Measurements from ENCODE around the gene INO80B. TPM values are rescaled to one million over a fixed set of nuclear protein-coding genes. Genes with fewer than 3 reads are reported as not detected.

Gene INO80B
- total RNA-seq, result 10 to 100 TPM; 15.4 to 17.8 TPM

DNA sequence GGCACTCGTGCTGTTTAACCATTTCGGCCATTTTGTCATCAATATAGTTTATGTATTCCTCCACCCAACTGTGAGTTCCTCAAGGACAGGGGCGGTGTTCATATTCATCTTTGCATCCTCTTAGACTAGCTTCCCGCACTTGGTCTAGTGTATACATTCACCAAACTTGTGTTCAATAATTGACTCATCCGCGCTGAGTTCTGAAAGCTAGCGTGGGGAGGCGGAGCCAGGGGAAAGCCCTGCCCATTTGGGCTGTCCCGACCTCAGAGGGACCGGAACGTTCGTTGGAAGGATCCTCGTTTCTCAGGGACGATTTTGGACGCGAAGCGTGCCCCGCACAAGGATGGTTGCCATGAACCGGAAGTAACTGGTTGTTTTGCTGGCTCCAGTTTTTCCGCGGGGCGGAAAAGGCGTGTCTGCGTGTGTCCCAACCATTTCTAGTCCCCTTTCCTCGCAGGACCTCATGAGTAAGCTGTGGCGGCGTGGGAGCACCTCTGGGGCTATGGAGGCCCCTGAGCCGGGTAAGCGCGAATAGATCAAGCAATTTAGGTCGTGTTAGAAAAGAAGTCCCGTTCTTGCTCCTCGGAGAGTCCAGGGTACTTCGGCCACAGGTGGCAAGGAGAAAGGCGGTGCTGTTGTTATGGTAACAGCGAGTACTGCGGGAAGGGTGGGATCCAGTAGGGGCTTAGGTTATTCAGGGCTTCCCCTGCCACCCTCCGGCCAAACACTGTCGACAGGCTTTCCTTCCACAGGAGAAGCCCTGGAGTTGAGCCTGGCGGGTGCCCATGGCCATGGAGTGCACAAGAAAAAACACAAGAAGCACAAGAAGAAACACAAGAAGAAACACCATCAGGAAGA is at the start of gene INO80B:
INO80B (plus strand) TSS at position 434 of the 858 bp plus-strand sequence; CDS start at position 464, 30 bp downstream.
- ATAC-seq (ENCODE audit: insufficient number of reproducible peaks, low FRiP score, low read depth) (peak; percentile 63), DNase-seq (ENCODE audit: low spot score) (peak; percentile 82)
- Histone ChIP-seq H3K4me3 (peak within 1 kb of the TSS; percentile 75), H3K36me3 (no peaks in the 10 kb centered on the region), H3K27me3 (replicated peaks; ENCODE audit: insufficient read depth) (no peaks in the 10 kb centered on the region), H3K9me3 (no peaks in the 10 kb centered on the region), H3K27ac (peak within 1 kb of the TSS in 1 of 2 donors; percentile 46), H3K4me1 (ENCODE audit: control insufficient read depth in 1 of 2, low read depth in 2 of 2) (peaks cover 22 to 35% of the 10 kb centered on the region in 2 donors)
- TF ChIP-seq, protein P1, sequence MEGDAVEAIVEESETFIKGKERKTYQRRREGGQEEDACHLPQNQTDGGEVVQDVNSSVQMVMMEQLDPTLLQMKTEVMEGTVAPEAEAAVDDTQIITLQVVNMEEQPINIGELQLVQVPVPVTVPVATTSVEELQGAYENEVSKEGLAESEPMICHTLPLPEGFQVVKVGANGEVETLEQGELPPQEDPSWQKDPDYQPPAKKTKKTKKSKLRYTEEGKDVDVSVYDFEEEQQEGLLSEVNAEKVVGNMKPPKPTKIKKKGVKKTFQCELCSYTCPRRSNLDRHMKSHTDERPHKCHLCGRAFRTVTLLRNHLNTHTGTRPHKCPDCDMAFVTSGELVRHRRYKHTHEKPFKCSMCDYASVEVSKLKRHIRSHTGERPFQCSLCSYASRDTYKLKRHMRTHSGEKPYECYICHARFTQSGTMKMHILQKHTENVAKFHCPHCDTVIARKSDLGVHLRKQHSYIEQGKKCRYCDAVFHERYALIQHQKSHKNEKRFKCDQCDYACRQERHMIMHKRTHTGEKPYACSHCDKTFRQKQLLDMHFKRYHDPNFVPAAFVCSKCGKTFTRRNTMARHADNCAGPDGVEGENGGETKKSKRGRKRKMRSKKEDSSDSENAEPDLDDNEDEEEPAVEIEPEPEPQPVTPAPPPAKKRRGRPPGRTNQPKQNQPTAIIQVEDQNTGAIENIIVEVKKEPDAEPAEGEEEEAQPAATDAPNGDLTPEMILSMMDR (IDR thresholded peaks at IDR 0.05), result no peak

DNA sequence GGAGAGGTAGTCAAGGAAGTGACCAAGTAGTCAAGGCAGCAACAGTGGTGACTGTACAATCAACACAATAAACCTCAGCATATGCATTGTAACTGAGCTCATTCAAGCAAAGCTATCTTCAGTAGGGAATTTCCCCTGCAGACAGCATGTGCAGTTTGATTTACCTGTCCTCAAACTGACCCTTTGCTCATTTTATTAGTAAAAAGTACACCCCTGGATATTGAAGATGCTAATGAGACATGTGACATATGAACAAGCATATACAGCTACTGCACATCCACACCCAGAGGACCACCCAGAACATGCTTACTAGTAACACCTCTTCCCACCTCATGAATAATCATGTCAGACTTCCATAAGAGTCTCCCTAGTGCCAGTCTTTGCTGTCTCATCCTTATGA is 48.9 kb upstream of the INO80B start:
- H3K36me3 ChIP-seq, result no peaks in the 10 kb centered on the region
- no peaks in the 10 kb centered on the region for H3K27me3 ChIP-seq (replicated peaks; ENCODE audit: insufficient read depth)
- H3K9me3 ChIP-seq, result no peaks in the 10 kb centered on the region
- H3K4me3 ChIP-seq, result no peak overlapping the region
- H3K4me1 ChIP-seq (ENCODE audit: control insufficient read depth in 1 of 2, low read depth in 2 of 2), result no peaks in the 10 kb centered on the region
- H3K27ac ChIP-seq, result no peak overlapping the region
- DNase-seq (ENCODE audit: low spot score), result no peak
- no peak for ATAC-seq (ENCODE audit: insufficient number of reproducible peaks, low FRiP score, low read depth)
- TF ChIP-seq, protein P1 (IDR thresholded peaks at IDR 0.05), result no peak

DNA sequence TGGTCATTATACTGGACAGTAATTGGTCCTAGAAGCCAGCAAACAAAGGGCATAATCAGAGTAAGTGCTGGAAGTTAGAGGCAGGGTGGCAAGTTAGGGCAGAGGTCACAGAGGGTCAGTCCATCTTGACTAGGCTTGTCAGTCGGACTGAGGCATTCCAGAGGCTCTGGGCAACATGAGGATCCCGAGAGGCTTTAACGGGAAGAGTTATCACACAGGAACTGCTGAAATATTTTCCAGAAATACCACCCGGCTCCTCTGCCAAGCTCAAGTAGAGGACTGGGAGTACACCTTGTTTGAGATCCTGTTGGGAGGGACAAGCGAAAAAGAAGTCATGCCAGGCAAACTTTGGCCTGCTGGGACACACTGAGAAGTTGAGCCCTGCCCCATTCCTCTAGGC is 47.2 kb upstream of the INO80B start:
- TF ChIP-seq, protein P1 (IDR thresholded peaks at IDR 0.05), result no peak
- H3K4me1 ChIP-seq (ENCODE audit: control insufficient read depth in 1 of 2, low read depth in 2 of 2), result no peaks in the 10 kb centered on the region
- no peak overlapping the region for H3K27ac ChIP-seq
- no peaks in the 10 kb centered on the region for H3K27me3 ChIP-seq (replicated peaks; ENCODE audit: insufficient read depth)
- H3K36me3 ChIP-seq, result no peaks in the 10 kb centered on the region
- no peak for ATAC-seq (ENCODE audit: insufficient number of reproducible peaks, low FRiP score, low read depth)
- H3K4me3 ChIP-seq, result no peak overlapping the region
- no peaks in the 10 kb centered on the region for H3K9me3 ChIP-seq
- DNase-seq (ENCODE audit: low spot score), result no peak

DNA sequence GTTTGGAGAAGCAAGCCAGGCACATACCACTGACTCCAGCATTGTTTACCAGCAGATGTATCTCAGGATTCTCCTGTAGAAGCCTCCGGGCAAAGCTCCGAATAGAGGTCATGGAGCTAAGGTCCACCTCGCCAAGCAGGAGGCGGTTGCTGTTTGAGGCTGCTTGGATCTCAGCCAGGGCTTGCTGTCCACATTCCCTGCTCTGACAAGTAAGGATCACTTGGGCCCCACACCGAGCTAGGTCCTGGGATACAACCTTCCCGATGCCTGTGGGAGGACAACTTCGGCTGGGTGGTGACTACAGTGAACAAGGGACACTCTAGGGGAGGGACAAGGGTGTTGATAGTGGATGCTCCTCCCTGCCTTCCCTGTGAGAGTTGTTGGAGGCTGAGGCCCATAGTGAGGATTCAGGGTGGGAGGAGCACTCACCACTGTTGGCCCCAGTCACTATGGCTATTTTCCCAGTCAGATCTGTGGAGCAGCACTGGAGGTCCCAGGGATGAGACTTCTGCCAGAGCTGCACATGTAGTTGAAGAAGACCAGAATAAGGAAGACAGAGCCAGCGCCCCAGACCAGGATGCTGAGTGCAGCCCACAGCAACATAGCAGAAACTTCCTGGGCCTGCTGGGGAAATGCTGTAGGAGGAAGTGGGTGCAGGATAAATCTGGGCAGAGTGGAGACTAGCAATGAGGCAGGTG is 41.7 kb upstream of the INO80B start:
- no peak for DNase-seq (ENCODE audit: low spot score)
- no peak overlapping the region for H3K4me3 ChIP-seq
- no peak overlapping the region for H3K27ac ChIP-seq
- peaks cover 3 to 20% of the 10 kb centered on the region in 2 donors for H3K4me1 ChIP-seq (ENCODE audit: control insufficient read depth in 1 of 2, low read depth in 2 of 2)
- no peaks in the 10 kb centered on the region for H3K27me3 ChIP-seq (replicated peaks; ENCODE audit: insufficient read depth)
- ATAC-seq (ENCODE audit: insufficient number of reproducible peaks, low FRiP score, low read depth), result no peak
- TF ChIP-seq, protein P1 (IDR thresholded peaks at IDR 0.05), result no peak
- H3K9me3 ChIP-seq, result no peaks in the 10 kb centered on the region
- no peaks in the 10 kb centered on the region for H3K36me3 ChIP-seq

DNA sequence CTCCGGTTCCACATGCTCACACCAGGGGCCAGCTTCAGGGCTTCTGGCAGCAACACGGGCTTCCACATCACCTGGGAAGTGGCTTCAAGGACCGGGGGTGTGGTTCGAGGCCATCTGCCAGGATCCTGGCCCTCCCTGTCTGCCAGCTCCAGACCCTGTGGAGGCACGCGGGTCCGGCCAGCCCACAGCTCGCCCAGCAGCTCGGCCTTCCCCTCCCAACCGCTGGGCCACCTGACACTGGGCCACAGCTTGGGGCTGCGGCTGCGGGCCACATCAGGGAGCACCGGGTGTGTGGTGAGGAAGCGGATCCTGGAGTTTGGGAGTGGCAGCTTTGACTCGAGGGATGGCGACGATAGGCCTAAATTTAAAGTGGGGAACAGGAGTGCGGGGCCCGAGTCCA is 40.4 kb upstream of the INO80B start:
- DNase-seq (ENCODE audit: low spot score) (no peak), ATAC-seq (ENCODE audit: insufficient number of reproducible peaks, low FRiP score, low read depth) (peak; percentile 26)
- H3K27ac ChIP-seq, result peak overlapping the region in 1 of 2 donors; percentile 48

More for the DNA sequence above, 40.4 kb upstream of the INO80B start:
- TF ChIP-seq, protein P1 (IDR thresholded peaks at IDR 0.05), result no peak
- Histone ChIP-seq H3K27me3 (replicated peaks; ENCODE audit: insufficient read depth) (no peaks in the 10 kb centered on the region), H3K36me3 (no peaks in the 10 kb centered on the region), H3K4me3 (peak overlapping the region; percentile 89), H3K9me3 (no peaks in the 10 kb centered on the region), H3K4me1 (ENCODE audit: control insufficient read depth in 1 of 2, low read depth in 2 of 2) (peaks cover 3 to 28% of the 10 kb centered on the region in 2 donors)
